GM10266 (cell line): ENCODE measurements around the gene ARHGAP10.

ENCODE experiments used
- DNase-seq: peaks from one replicate; pipeline ENCODE4 v3.0.0; 2012; ENCODE audit errors: extremely low spot score
- TF ChIP-seq, protein P1 (sequence below): IDR thresholded peaks from 2 replicates; pipeline ENCODE4 v1.5.1; 2012; ENCODE audit warnings: mild to moderate bottlenecking, low read depth; ENCODE audit not compliant: control insufficient read depth, insufficient read depth; ENCODE audit errors: missing control alignments

ARHGAP10 gene

GRCh38 chr4:148120216-148120615, 388.3 kb downstream of the ARHGAP10 start:
- TF ChIP-seq, protein P1, sequence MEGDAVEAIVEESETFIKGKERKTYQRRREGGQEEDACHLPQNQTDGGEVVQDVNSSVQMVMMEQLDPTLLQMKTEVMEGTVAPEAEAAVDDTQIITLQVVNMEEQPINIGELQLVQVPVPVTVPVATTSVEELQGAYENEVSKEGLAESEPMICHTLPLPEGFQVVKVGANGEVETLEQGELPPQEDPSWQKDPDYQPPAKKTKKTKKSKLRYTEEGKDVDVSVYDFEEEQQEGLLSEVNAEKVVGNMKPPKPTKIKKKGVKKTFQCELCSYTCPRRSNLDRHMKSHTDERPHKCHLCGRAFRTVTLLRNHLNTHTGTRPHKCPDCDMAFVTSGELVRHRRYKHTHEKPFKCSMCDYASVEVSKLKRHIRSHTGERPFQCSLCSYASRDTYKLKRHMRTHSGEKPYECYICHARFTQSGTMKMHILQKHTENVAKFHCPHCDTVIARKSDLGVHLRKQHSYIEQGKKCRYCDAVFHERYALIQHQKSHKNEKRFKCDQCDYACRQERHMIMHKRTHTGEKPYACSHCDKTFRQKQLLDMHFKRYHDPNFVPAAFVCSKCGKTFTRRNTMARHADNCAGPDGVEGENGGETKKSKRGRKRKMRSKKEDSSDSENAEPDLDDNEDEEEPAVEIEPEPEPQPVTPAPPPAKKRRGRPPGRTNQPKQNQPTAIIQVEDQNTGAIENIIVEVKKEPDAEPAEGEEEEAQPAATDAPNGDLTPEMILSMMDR: no peak
- no peak for DNase-seq
